Adrenal gland (tissue), 5 donors: ENCODE measurements around the gene REPS1.

Experiments
- CTCF ChIP-seq, 6 experiments: fragments of 450-650 bp in 4 of 6; fragments of 200-600 bp in 2 of 6; sonication (generic) in 1 of 6; IDR thresholded peaks; 1 replicate in 5 of 6; 2 replicates in 1 of 6; pipeline versions ENCODE4 v1.5.1 to v1.8.0; 2016 to 2021; ENCODE audit warnings: antibody characterized with exemption in 6 of 6, mild to moderate bottlenecking in 2 of 6, moderate library complexity in 1 of 6
- POLR2A ChIP-seq, 2 donors: fragments of 450-650 bp; IDR thresholded peaks; one replicate each; pipeline ENCODE4 v1.6.1; 2017; ENCODE audit warnings: antibody characterized with exemption in 2 of 2, mild to moderate bottlenecking in 2 of 2, moderate library complexity in 1 of 2
- donor health status: DM: no; HTN: no; CAD: no.

GRCh38 chr6:139008117-139008516, 20.1 kb upstream of the REPS1 start:
- TF ChIP-seq CTCF (IDR thresholded peaks at IDR 0.05): no peak
- no peak for TF ChIP-seq POLR2A (IDR thresholded peaks at IDR 0.05)
